Kidney (tissue), 14 donors: ENCODE data around the gene CRY1. TPM values are rescaled to one million over a fixed set of nuclear protein-coding genes. Genes with fewer than 3 reads are reported as not detected.

ENCODE experiments used
- DNase-seq, 5 donors: peaks; one replicate each; pipeline ENCODE4 v3.0.0-alpha.2; 2013 to 2020
- FAIRE-seq: peaks from 2 replicates; lab custom pipeline; 2012; peaks lifted over from hg19 to GRCh38; lab: Jason Lieb, UNC
- H3K27ac ChIP-seq, 2 donors: one replicate each; pipeline ENCODE4 v1.7.0; 2013; ENCODE audit warnings: low read depth in 2 of 2, low read length in 2 of 2, inconsistent platforms in 1 of 2
- H3K27me3 ChIP-seq: one replicate; pipeline ENCODE4 v1.7.1; 2013; ENCODE audit warnings: low read length, inconsistent platforms; ENCODE audit not compliant: control insufficient read depth, insufficient read depth
- H3K36me3 ChIP-seq, 3 donors: one replicate each; pipeline versions ENCODE4 v1.7.0 to v1.7.1; 2013; ENCODE audit warnings: low read length in 3 of 3, control low read depth in 1 of 3, inconsistent platforms in 1 of 3; ENCODE audit not compliant: insufficient read depth in 3 of 3, control insufficient read depth in 2 of 3
- H3K4me1 ChIP-seq, 3 donors: one replicate each; pipeline versions ENCODE4 v1.7.0 to v1.7.1; 2013; ENCODE audit warnings: low read length in 3 of 3, inconsistent platforms in 1 of 3, low read depth in 1 of 3; ENCODE audit not compliant: control insufficient read depth in 2 of 3, insufficient read depth in 2 of 3
- H3K4me3 ChIP-seq, 3 donors: one replicate each; pipeline versions ENCODE4 v1.7.0 to v1.8.1; 2013; ENCODE audit warnings: low read length in 3 of 3, control low read depth in 1 of 3, inconsistent platforms in 1 of 3
- H3K9ac ChIP-seq, 3 donors: one replicate each; pipeline versions ENCODE4 v1.7.0 to v1.7.1; 2013; ENCODE audit warnings: low read length in 3 of 3, control low read depth in 1 of 3, inconsistent platforms in 1 of 3
- H3K9me3 ChIP-seq, 3 donors: one replicate each; pipeline versions ENCODE4 v1.7.0 to v1.7.1; 2013; ENCODE audit warnings: low read length in 3 of 3, control low read depth in 1 of 3, inconsistent platforms in 1 of 3; ENCODE audit not compliant: control insufficient read depth in 2 of 3, insufficient read depth in 1 of 3
- CTCF ChIP-seq: IDR thresholded peaks from 3 replicates; pipeline ENCODE4 v1.5.1; 2012; ENCODE audit warnings: mild to moderate bottlenecking, moderate library complexity, borderline replicate concordance; ENCODE audit not compliant: insufficient read depth; ENCODE audit errors: extremely low read depth
- intact Hi-C: fragments of 100-400 bp; cut with DNase I; formaldehyde crosslinking; loops from one replicate; pipeline ENCODE4 v1.11.1; 2022
- polyA plus RNA-seq: library from polyadenylated mRNA; stranded (reverse); fragments of 350-450 nt; fragmentation: Illumina TruSeq; extraction: RNeasy Lipid Tissue Mini Kit (QIAGEN cat#74804); gene quantifications from one replicate; pipeline ENCODE4 v1.2.3, GENCODE V29; 2014; ENCODE audit warnings: low read depth, low replicate concordance; ENCODE audit not compliant: insufficient read depth
- total RNA-seq: library from RNA; stranded (reverse); fragmentation: NEBNext Ultra II Directional; extraction: Animal tissue kit (Norgen Biotek cat#: 25700); gene quantifications from one replicate; pipeline ENCODE4 v1.2.1, GENCODE V29; 2021
- donor health status: control.
- donor health status: control.
- donor health status: control.
- donor health status: control.
- donor health status: control.
- donor health status: DM: yes; HTN: yes; CAD: no.
- donor health status: Normal renal cell carcinoma (clear cell type).

The CRY1 gene
- total and polyA plus RNA-seq, 2 donors from 2014 or later, result 8.4 to 17.7 TPM

GRCh38 chr12:107025671-107026070 is 67.7 kb downstream of the CRY1 start:
- Histone ChIP-seq H3K36me3 (no peaks in the 10 kb centered on the region), H3K27ac (no peak overlapping the region), H3K4me3 (no peak overlapping the region), H3K4me1 (peaks cover 3 to 21% (median 5%) of the 10 kb centered on the region in 3 donors), H3K9me3 (no peaks in the 10 kb centered on the region), H3K27me3 (no peaks in the 10 kb centered on the region), H3K9ac (no peak overlapping the region)
- intact Hi-C loops, result no loop called here
- TF ChIP-seq CTCF, result no peak
- FAIRE-seq (no peak), DNase-seq (no peak)

GRCh38 chr12:107019546-107019945 is 73.8 kb downstream of the CRY1 start:
- no peaks in the 10 kb centered on the region for H3K4me1 ChIP-seq
- no peak for TF ChIP-seq CTCF
- FAIRE-seq, result no peak

GRCh38 chr12:107017042-107017441 is 76.3 kb downstream of the CRY1 start:
- H3K36me3 ChIP-seq, result peaks cover 0 to 2% (median 0%) of the 10 kb centered on the region in 3 donors
- H3K9ac ChIP-seq, result no peak overlapping the region
- no peaks in the 10 kb centered on the region for H3K4me1 ChIP-seq
- no peak overlapping the region for H3K4me3 ChIP-seq
- DNase-seq, result no peak
- no peaks in the 10 kb centered on the region for H3K27me3 ChIP-seq
- intact Hi-C loops, result no loop called here
- no peak overlapping the region for H3K27ac ChIP-seq
- H3K9me3 ChIP-seq, result no peaks in the 10 kb centered on the region
- TF ChIP-seq CTCF, result no peak
- no peak for FAIRE-seq

More at GRCh38 chr12:107019546-107019945, 73.8 kb downstream of the CRY1 start:
- Histone ChIP-seq H3K9me3 (no peaks in the 10 kb centered on the region), H3K36me3 (peaks cover 0 to 2% (median 0%) of the 10 kb centered on the region in 3 donors), H3K27me3 (no peaks in the 10 kb centered on the region), H3K4me3 (no peak overlapping the region), H3K9ac (no peak overlapping the region), H3K27ac (no peak overlapping the region)
- no peak for DNase-seq
- intact Hi-C loops, result no loop called here

GRCh38 chr12:107014055-107014454 is 79.3 kb downstream of the CRY1 start:
- Histone ChIP-seq H3K27ac (no peak overlapping the region), H3K4me1 (no peaks in the 10 kb centered on the region), H3K4me3 (no peak overlapping the region), H3K36me3 (peaks cover 0 to 2% (median 0%) of the 10 kb centered on the region in 3 donors), H3K9me3 (no peaks in the 10 kb centered on the region), H3K9ac (no peak overlapping the region), H3K27me3 (no peaks in the 10 kb centered on the region)
- intact Hi-C loops, result no loop called here
- peak; percentile 32 for TF ChIP-seq CTCF
- FAIRE-seq (no peak), DNase-seq (peak in 2 of 5 donors; percentile 17 to 33)
